BLaER1 treated with 17β-estradiol and CSF1 and Interleukin-3, amounts not matched to agents 10 nM and 100 nM (cell line): Measurements from ENCODE around the gene WDR62.
"Not testable (repeated sequence)": the region's sequence is repeated elsewhere in the genome, so short reads cannot be mapped to it uniquely, and the experiment has no call there.

Experiments
- H3K27ac ChIP-seq, 11 experiments: shearing (Covaris generic); formaldehyde crosslinking; 2 replicates each; pipeline ENCODE4 v1.8.1; 2022
- H3K27me3 ChIP-seq, 11 experiments: shearing (Covaris generic); formaldehyde crosslinking; 2 replicates each; pipeline ENCODE4 v1.8.1; 2022
- H3K36me3 ChIP-seq, 11 experiments: shearing (Covaris generic); formaldehyde crosslinking; 2 replicates each; pipeline ENCODE4 v1.8.1; 2022
- H3K4me1 ChIP-seq, 10 experiments: shearing (Covaris generic); formaldehyde crosslinking; 2 replicates each; pipeline ENCODE4 v1.8.1; 2022
- H3K4me2 ChIP-seq, 11 experiments: shearing (Covaris generic); formaldehyde crosslinking; 2 replicates each; pipeline ENCODE4 v1.8.1; 2022
- H3K4me3 ChIP-seq, 10 experiments: shearing (Covaris generic); formaldehyde crosslinking; 2 replicates each; pipeline ENCODE4 v1.8.1; 2022
- H3K9ac ChIP-seq, 11 experiments: shearing (Covaris generic); formaldehyde crosslinking; 2 replicates each; pipeline ENCODE4 v1.8.1; 2022
- H3K9me3 ChIP-seq, 11 experiments: shearing (Covaris generic); formaldehyde crosslinking; replicated peaks in 1 of 11; 2 replicates each; pipeline ENCODE4 v1.8.1; 2022
- H4K20me1 ChIP-seq, 11 experiments: shearing (Covaris generic); formaldehyde crosslinking; 2 replicates each; pipeline ENCODE4 v1.8.1; 2022
- Cebpa-rat ChIP-seq, 11 experiments: shearing (Covaris generic); IDR thresholded peaks; 2 replicates each; pipeline ENCODE4 v1.8.1; 2022

Gene WDR62

DNA sequence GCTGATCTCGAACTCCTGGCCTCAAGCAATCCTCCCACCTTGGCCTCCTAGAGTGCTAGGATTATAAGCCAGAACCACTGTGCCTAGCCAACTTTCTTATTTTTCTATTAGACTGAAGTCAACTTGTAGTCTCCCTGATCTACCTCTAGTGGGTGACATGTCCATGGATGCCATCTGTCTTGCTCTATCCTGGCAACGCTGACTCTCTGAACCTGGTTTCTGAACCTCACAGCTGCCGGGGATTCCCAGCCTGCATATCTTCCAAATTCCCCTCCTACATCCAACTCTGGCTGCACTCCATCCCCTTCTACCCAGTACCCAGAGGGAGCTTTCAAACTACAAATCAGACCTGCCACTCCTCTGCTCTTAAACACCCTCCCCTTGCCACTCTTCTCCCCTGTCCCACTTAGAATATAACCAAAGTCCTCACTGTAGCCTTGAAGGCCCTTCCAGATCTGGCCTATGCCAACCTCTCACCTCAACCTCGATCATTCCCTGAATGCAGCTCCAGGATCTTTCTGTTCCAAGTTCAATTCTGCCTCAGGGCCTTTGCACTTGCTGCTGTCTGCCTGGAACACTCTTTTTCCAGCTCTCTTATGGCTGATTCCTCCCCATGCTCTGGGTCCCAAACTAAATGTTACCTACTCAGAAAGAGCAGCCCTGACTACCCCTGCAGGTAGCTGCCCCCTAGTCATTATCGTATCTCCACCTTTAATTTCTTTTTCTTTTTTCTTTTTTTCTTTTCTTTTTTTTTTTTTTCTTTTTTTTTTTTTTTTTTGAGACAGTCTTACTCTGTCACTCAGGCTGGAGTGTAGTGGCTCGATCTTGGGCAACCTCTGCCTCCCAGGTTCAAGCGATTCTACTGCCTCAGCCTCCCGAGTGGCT lies 24.2 kb upstream of the WDR62 start:
- no peak overlapping the region for H3K4me3 ChIP-seq
- H3K27me3 ChIP-seq, result no peaks in the 10 kb centered on the region
- no peak overlapping the region for H3K4me2 ChIP-seq
- TF ChIP-seq Cebpa-rat (IDR thresholded peaks at IDR 0.05), result no peak
- peaks cover 0 to 12% (median 5%) of the 10 kb centered on the region in 10 experiments; a peak in 9 of 20 replicates for H3K4me1 ChIP-seq
- H4K20me1 ChIP-seq, result no peaks in the 10 kb centered on the region; a peak in 2 of 22 replicates
- no peak overlapping the region for H3K9ac ChIP-seq
- H3K9me3 ChIP-seq, result no peaks in the 10 kb centered on the region
- H3K36me3 ChIP-seq, result peaks cover 0 to 25% (median 8%) of the 10 kb centered on the region in 11 experiments; a peak in 11 of 22 replicates
- no peak overlapping the region for H3K27ac ChIP-seq

DNA sequence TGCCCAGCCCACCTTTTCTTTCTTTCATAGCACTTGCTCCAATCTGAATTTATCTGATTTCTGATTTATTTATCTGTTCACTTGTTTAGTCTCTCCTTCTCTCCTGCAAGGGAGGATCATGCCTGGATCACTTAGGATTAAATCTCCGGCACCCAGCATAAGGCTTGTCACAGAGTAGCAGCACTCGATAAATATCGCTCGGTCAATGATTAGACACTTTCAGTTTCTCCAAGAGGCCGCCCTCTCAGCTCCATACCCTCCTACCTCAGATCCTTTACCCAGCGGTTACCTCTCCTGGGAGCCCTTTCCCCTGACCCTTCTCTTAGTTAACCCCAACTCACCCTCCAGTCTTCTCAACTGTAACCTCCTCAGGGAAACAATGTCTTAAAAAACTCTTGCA lies 23.4 kb upstream of the WDR62 start:
- Histone ChIP-seq H3K4me3 (no peak overlapping the region), H3K27ac (no peak overlapping the region), H3K4me1 (peaks cover 0 to 16% (median 6%) of the 10 kb centered on the region in 10 experiments; a peak in 12 of 20 replicates), H4K20me1 (no peaks in the 10 kb centered on the region), H3K36me3 (peaks cover 0 to 24% (median 8%) of the 10 kb centered on the region in 11 experiments; a peak in 11 of 22 replicates), H3K9ac (no peak overlapping the region; a peak in 1 of 22 replicates), H3K4me2 (no peak overlapping the region), H3K27me3 (no peaks in the 10 kb centered on the region), H3K9me3 (no peaks in the 10 kb centered on the region)
- no peak for TF ChIP-seq Cebpa-rat (IDR thresholded peaks at IDR 0.05)

DNA sequence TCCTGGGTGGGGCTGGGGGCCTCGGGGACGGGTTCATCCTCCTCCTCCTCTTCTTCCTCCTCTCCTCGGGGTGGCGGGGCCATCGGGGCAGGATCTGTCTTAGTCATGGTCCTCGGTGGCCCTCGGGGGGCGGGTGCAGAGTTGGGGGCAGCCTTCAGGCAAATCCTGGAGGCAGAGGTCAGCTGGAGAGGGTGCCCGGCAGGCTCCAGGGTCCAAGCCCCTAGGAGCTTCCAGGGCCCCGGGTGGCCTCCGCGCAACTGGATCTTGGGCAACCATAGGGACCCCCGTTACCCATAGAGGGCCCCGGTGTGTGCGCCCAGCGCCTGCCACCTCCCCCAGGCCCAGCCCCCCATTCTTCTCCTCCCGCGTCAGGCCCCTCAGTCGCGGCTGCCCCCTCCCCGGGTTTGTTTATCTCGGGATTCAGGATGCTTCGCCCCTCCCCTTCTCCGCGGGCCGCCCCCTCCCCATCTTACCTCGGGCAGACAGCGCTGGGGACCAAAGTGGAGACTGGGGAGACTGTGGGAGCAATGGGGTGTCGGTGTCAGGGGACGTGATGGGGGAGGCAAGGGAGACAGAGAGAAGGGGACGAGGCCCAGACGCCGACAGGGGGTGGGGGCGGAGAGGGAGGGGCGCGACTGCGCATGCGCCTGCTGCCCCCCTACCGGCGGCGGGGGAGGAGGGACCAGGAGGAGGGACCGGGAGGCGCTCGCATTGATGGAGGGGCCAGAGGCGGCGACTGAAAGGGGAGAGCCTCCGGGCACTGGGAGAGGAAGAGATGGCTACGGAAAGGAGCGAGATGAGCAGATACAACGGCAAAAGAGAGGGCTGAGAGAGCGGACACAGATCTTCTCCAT lies 22.2 kb upstream of the WDR62 start, which contains the start of gene CLIP3:
CLIP3 (minus strand) TSS at position 623 of the 854 bp plus-strand sequence; CDS start at position 107, 516 bp downstream.
- Histone ChIP-seq H3K4me3 (peak within 1 kb of the TSS; percentile 31 to 66 (median 56)), H3K9ac (peak within 1 kb of the TSS in 10 of 11 experiments; percentile 28 to 68 (median 47); a peak in 14 of 22 replicates), H3K4me2 (peak within 1 kb of the TSS; percentile 41 to 68 (median 61))

DNA sequence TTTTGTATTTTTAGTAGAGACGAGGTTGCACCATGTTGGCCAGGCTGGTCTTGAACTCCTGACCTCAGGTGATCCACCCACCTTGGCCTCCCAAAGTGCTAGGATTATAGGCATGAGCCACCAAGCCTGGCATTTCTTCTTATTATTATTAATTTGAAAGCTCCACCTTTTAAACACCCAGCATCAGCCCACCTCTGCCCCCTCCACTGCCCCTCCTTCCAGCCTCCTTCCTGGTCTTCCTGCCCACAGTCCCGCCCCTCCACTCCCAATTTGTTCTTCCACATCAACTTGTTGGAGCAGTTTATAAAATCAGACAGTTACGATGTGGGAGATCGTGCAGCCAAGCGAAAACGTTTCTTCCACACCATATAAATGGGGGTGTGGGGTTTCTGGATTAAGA lies 14.2 kb upstream of the WDR62 start:
- H3K4me1 ChIP-seq, result peaks cover 9 to 28% (median 18%) of the 10 kb centered on the region in 10 experiments; a peak in 19 of 20 replicates
- H3K27me3 ChIP-seq, result no peaks in the 10 kb centered on the region
- no peak overlapping the region for H3K9ac ChIP-seq
- H3K9me3 ChIP-seq, result no peaks in the 10 kb centered on the region
- peaks cover 0 to 28% (median 12%) of the 10 kb centered on the region in 11 experiments; a peak in 10 of 22 replicates for H3K36me3 ChIP-seq
- 0 out of 22 replicates have a peak, but pooled peaks cover 0 to 5% (median 0%) of the 10 kb centered on the region in 11 experiments for H4K20me1 ChIP-seq
- no peak overlapping the region for H3K4me2 ChIP-seq
- no peak overlapping the region for H3K4me3 ChIP-seq
- H3K27ac ChIP-seq, result no peak overlapping the region
- TF ChIP-seq Cebpa-rat (IDR thresholded peaks at IDR 0.05), result no peak

More for the DNA sequence above, 22.2 kb upstream of the WDR62 start, which contains the start of gene CLIP3:
- peaks cover 0 to 12% (median 5%) of the 10 kb centered on the region in 11 experiments; a peak in 8 of 22 replicates for H3K36me3 ChIP-seq
- no peaks in the 10 kb centered on the region for H3K9me3 ChIP-seq
- TF ChIP-seq Cebpa-rat (IDR thresholded peaks at IDR 0.05), result no peak
- no peaks in the 10 kb centered on the region for H3K27me3 ChIP-seq
- H3K4me1 ChIP-seq, result peaks cover 9 to 28% (median 15%) of the 10 kb centered on the region in 10 experiments; a peak in 19 of 20 replicates
- H4K20me1 ChIP-seq, result no peaks in the 10 kb centered on the region
- no peak within 1 kb of the TSS for H3K27ac ChIP-seq

DNA sequence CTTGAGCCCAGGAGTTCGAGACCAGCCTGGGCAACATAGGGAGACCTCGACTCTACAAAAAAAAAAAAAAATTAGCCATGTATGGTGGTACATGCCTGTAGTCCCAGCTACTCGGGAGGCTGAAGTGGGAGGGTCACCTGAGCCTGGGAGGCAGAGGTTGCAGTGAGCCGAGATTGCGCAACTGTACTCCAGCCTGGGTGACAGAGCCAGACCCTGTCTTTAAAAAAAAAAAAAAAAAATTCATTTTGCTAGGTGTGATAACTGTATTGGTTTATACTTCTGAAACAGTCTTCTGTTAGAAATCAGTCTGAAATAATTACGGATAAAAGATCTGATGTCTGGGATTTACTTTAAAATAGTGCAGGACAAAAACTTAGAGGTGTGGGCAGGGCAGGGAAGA lies 13.6 kb upstream of the WDR62 start:
- H3K4me3 ChIP-seq, H4K20me1 ChIP-seq, H3K9me3 ChIP-seq, H3K4me2 ChIP-seq, H3K27ac ChIP-seq, H3K9ac ChIP-seq, H3K27me3 ChIP-seq: not testable (repeated sequence)
- Histone ChIP-seq H3K36me3 (peaks cover 0 to 34% (median 14%) of the 10 kb centered on the region in 11 experiments; a peak in 10 of 22 replicates), H3K4me1 (peaks cover 9 to 28% (median 18%) of the 10 kb centered on the region in 10 experiments; a peak in 19 of 20 replicates)
- peak in 9 of 11 experiments; percentile 41 to 89 (median 66); a peak in 13 of 22 replicates for TF ChIP-seq Cebpa-rat (IDR thresholded peaks at IDR 0.05)

DNA sequence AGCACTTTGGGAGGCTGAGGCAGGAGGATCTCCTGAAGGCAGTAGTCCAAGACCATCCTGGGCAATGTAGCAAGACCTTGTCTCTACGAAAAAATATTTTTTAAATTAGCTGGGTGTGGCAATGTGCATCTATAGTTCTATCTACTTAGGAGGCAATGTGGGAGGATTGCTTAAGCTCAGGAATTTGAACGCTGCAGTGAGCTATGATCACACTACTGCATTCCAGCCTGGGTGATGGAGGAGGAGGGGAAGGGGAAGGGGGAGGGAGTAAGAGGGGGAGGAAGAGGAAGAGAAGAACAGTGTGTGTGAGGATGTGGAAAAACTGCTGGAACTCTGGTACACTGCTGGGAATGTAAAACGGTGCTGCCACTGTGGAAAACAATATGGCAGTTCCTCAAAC lies 12.9 kb upstream of the WDR62 start:
- H3K4me1 ChIP-seq, result peaks cover 2 to 23% (median 15%) of the 10 kb centered on the region in 10 experiments; a peak in 19 of 20 replicates
- H3K4me3 ChIP-seq, result no peak overlapping the region
- 0 out of 22 replicates have a peak overlapping the region, but pooled peaks of 1 of the 11 experiments have one; percentile 23 for H3K4me2 ChIP-seq
- peaks cover 0 to 36% (median 14%) of the 10 kb centered on the region in 11 experiments; a peak in 10 of 22 replicates for H3K36me3 ChIP-seq
- no peak for TF ChIP-seq Cebpa-rat (IDR thresholded peaks at IDR 0.05)
- H3K27ac ChIP-seq, result no peak overlapping the region
- no peak overlapping the region for H3K9ac ChIP-seq
- H3K27me3 ChIP-seq, result no peaks in the 10 kb centered on the region
- 0 out of 22 replicates have a peak, but pooled peaks cover 0 to 5% (median 0%) of the 10 kb centered on the region in 11 experiments for H4K20me1 ChIP-seq
- H3K9me3 ChIP-seq, result no peaks in the 10 kb centered on the region

DNA sequence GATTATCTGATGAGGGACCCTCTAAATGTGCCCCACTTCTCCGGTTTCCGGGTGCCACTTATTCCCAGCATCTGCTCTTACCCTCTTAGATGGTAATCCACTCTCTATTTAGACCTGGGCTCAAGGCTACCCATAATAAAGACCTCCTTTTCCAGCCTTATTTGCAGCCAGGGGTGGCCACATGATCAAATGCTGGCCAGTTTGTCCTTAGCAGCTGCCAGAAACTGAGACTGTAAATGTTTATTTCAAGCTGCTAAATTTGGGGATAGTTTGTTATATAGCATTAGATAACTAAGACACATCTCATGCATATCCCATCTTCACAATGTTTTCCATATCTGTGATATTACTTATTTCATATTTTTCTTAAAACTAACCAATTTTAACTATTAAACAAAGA lies 10.7 kb upstream of the WDR62 start:
- H3K9me3 ChIP-seq, result no peaks in the 10 kb centered on the region
- TF ChIP-seq Cebpa-rat (IDR thresholded peaks at IDR 0.05), result no peak
- H3K4me3 ChIP-seq, result no peak overlapping the region
- H3K9ac ChIP-seq, result peak overlapping the region in 1 of 11 experiments; percentile 17; a peak in 1 of 22 replicates
- no peak overlapping the region for H3K27ac ChIP-seq
- no peaks in the 10 kb centered on the region for H3K27me3 ChIP-seq
- H3K4me2 ChIP-seq, result no peak overlapping the region
- H4K20me1 ChIP-seq, result 0 out of 22 replicates have a peak, but pooled peaks cover 0 to 5% (median 0%) of the 10 kb centered on the region in 11 experiments
- H3K36me3 ChIP-seq, result peaks cover 0 to 22% (median 12%) of the 10 kb centered on the region in 11 experiments; a peak in 10 of 22 replicates
- peaks cover 0 to 13% (median 0%) of the 10 kb centered on the region in 10 experiments; a peak in 2 of 20 replicates for H3K4me1 ChIP-seq

DNA sequence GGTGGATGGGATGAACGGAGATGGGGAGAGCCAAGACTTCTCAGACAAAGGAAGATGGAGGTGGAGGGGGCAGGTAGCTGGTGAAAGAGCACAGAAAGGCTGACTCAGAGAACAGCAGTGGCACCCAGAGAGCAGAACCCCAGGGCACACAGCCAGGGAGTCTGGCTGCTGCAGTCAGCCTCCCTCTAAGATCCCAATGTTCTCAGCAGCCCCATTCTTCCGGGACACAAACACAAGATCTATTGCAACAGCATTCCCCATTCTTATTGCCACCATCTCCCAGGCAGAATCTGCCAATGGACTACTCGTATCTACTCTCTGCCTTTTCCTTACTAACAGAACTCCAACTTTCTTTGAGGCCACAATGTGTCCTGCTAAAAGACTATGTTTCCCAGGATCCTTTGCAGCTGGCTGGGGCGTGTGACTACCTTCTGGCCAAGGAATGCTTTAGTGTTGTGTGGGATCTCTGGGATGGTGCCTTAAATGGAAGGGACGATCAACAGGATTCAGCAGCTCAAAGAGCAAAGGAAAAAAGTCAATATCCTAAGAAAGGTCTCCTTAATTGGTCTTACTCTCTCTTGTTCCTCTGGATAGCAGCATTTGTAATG lies 8.2 kb upstream of the WDR62 start:
- Histone ChIP-seq H3K9ac (no peak overlapping the region), H3K4me2 (no peak overlapping the region), H3K27me3 (no peaks in the 10 kb centered on the region), H3K36me3 (peaks cover 0 to 11% (median 4%) of the 10 kb centered on the region in 11 experiments; a peak in 6 of 22 replicates), H3K4me1 (peaks cover 0 to 7% (median 0%) of the 10 kb centered on the region in 10 experiments; a peak in 1 of 20 replicates), H3K4me3 (no peak overlapping the region), H4K20me1 (no peaks in the 10 kb centered on the region), H3K27ac (no peak overlapping the region), H3K9me3 (no peaks in the 10 kb centered on the region)
- no peak for TF ChIP-seq Cebpa-rat (IDR thresholded peaks at IDR 0.05)
